Heart left ventricle (tissue), 13 donors: ENCODE measurements around the gene GANAB.

Source experiments
- POLR2A ChIP-seq, 2 donors: fragments of 450-650 bp; IDR thresholded peaks; one replicate each; pipeline ENCODE4 v1.6.1; 2017; ENCODE audit warnings: antibody characterized with exemption in 2 of 2, mild to moderate bottlenecking in 2 of 2, moderate library complexity in 2 of 2
- TF ChIP-seq, protein P1 (sequence below), 12 donors: fragments of 200-600 bp; sonication (generic) in 4 of 12; IDR thresholded peaks; one replicate each; pipeline versions ENCODE4 v1.5.0 to v1.8.0; 2018 to 2022; ENCODE audit warnings: antibody characterized with exemption in 12 of 12, mild to moderate bottlenecking in 5 of 12
- donor health status: ischemic (EF 13 %, LVEDD 7.1; RV severe dilation, severe dysfunction).
- donor health status: DM: no; HTN: yes; CAD: no.
- donor health status: DM: no; HTN: no; CAD: no.
- donor health status: ischemic (EF 25% LVEDD 6.9; RV normal size, moderate dysfunction).
- donor health status: ischemic (EF 25% LVEDD 5.7; RV mildly dilated, moderate dysfunction).
- donor health status: ischemic (EF 35%, LVEDD 5.7; RV mildly dilated, moderate dysfunction).
- donor health status: nonischemic (EF 11% LVEDD 7.7; RV severe dilation, severe dysfunction).
- donor health status: DM: yes; HTN: yes; CAD: no.
- donor health status: PGD.
- donor health status: ischemic (EF 29% LVEDD 5.4; RV normal size, mild dysfunction).
- donor health status: nonischemic (EF 23%, LVEDD 6.1; RV moderate dilation, normal function).

DNA sequence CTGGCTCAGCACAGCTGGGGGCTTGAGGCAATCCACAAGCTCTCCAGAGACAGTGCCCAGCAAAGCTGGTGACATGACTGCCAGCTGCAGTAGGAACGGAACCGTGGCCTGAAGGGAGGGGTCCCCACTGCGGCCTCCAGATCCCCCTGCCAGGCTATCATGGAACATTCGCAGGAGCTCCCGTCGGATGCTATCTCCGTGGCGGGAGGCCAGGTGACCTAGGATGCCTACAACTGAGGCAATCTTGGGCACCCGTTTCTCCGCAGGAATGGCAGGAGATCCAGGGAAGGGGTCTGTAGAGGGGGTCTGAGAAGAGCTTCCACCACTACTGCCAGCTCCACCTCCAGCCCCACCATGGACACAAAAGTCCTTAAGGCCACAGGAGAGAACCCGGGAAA is 2.6 kb upstream of the GANAB start:
- TF ChIP-seq, protein P1, sequence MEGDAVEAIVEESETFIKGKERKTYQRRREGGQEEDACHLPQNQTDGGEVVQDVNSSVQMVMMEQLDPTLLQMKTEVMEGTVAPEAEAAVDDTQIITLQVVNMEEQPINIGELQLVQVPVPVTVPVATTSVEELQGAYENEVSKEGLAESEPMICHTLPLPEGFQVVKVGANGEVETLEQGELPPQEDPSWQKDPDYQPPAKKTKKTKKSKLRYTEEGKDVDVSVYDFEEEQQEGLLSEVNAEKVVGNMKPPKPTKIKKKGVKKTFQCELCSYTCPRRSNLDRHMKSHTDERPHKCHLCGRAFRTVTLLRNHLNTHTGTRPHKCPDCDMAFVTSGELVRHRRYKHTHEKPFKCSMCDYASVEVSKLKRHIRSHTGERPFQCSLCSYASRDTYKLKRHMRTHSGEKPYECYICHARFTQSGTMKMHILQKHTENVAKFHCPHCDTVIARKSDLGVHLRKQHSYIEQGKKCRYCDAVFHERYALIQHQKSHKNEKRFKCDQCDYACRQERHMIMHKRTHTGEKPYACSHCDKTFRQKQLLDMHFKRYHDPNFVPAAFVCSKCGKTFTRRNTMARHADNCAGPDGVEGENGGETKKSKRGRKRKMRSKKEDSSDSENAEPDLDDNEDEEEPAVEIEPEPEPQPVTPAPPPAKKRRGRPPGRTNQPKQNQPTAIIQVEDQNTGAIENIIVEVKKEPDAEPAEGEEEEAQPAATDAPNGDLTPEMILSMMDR (IDR thresholded peaks at IDR 0.05), result no peak
- TF ChIP-seq POLR2A (IDR thresholded peaks at IDR 0.05), result no peak
